ENCODE results near the gene SNX4. TPM values are rescaled to one million over a fixed set of nuclear protein-coding genes. Genes with fewer than 3 reads are reported as not detected.

Gene SNX4
- total RNA-seq, 1 donor from 2014 or later = 35.6 TPM

Other genes starting within 250 kb of the SNX4 start
- 34.3 TPM for gene ZNF148, start 144.9 kb downstream of the SNX4 start, total RNA-seq (ENCODE audit: unreplicated experiment)
- 14.6 TPM for gene OSBPL11, start 75.3 kb upstream of the SNX4 start, total RNA-seq (ENCODE audit: unreplicated experiment)